Heart left ventricle (tissue), 13 donors: ENCODE data around the gene PCBD1.

Source experiments
- POLR2A ChIP-seq, 2 donors: fragments of 450-650 bp; IDR thresholded peaks; one replicate each; pipeline ENCODE4 v1.6.1; 2017; ENCODE audit warnings: antibody characterized with exemption in 2 of 2, mild to moderate bottlenecking in 2 of 2, moderate library complexity in 2 of 2
- TF ChIP-seq, protein P1 (sequence below), 12 donors: fragments of 200-600 bp; sonication (generic) in 4 of 12; IDR thresholded peaks; one replicate each; pipeline versions ENCODE4 v1.5.0 to v1.8.0; 2018 to 2022; ENCODE audit warnings: antibody characterized with exemption in 12 of 12, mild to moderate bottlenecking in 5 of 12
- donor health status: ischemic (EF 13 %, LVEDD 7.1; RV severe dilation, severe dysfunction).
- donor health status: DM: no; HTN: yes; CAD: no.
- donor health status: DM: no; HTN: no; CAD: no.
- donor health status: ischemic (EF 25% LVEDD 6.9; RV normal size, moderate dysfunction).
- donor health status: ischemic (EF 25% LVEDD 5.7; RV mildly dilated, moderate dysfunction).
- donor health status: ischemic (EF 35%, LVEDD 5.7; RV mildly dilated, moderate dysfunction).
- donor health status: nonischemic (EF 11% LVEDD 7.7; RV severe dilation, severe dysfunction).
- donor health status: DM: yes; HTN: yes; CAD: no.
- donor health status: PGD.
- donor health status: ischemic (EF 29% LVEDD 5.4; RV normal size, mild dysfunction).
- donor health status: nonischemic (EF 23%, LVEDD 6.1; RV moderate dilation, normal function).

DNA sequence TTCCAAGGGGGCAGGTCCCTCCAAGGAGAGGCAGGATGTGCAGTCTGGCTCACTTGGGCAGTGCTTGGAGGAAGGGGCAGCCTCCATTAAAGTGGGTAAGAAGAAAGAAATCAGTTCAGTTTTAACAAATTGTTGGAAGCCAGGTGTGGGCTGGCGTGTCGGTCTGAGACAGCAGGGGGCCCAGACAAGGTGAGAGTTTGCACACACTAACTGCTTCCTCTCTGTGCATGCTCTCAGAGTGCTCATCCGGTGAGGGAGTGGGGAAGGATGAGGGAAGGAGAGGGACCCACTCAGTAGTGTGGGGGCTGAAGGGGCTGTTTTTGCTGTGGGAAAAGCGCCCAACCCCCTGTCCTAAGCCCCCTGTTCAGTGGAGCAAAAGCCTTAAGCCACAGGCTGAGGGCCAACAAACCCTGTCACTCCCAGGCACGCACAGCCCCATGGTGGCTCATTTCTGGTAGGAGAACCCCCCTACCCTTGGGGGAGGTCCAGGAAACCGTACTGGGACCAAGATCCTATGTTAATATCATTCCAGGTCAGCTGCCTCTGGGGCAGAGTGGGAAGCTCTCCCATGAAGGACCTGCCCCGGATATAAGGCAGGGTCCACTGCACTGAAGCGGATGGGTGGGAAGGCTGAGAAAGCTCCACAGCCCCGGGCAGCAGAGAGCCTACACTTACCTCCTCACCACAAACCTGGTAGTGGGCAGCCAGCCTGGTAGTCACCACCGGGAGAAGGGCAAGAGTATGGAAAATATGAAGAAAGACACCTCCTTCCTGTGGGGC, 5.1 kb upstream of the PCBD1 start:
- TF ChIP-seq, protein P1, sequence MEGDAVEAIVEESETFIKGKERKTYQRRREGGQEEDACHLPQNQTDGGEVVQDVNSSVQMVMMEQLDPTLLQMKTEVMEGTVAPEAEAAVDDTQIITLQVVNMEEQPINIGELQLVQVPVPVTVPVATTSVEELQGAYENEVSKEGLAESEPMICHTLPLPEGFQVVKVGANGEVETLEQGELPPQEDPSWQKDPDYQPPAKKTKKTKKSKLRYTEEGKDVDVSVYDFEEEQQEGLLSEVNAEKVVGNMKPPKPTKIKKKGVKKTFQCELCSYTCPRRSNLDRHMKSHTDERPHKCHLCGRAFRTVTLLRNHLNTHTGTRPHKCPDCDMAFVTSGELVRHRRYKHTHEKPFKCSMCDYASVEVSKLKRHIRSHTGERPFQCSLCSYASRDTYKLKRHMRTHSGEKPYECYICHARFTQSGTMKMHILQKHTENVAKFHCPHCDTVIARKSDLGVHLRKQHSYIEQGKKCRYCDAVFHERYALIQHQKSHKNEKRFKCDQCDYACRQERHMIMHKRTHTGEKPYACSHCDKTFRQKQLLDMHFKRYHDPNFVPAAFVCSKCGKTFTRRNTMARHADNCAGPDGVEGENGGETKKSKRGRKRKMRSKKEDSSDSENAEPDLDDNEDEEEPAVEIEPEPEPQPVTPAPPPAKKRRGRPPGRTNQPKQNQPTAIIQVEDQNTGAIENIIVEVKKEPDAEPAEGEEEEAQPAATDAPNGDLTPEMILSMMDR (IDR thresholded peaks at IDR 0.05) = no peak
- TF ChIP-seq POLR2A (IDR thresholded peaks at IDR 0.05) = no peak
